Cardiac fibroblast (primary cell): Measurements from ENCODE around the gene RBM33.

ENCODE experiments used
- DNase-seq, 2 donors: peaks; one replicate each; pipeline versions ENCODE4 v3.0.0 to v3.0.0-alpha.2; 2010; ENCODE audit warnings: low read depth in 2 of 2
- H3K4me3 ChIP-seq, 2 donors: replicated peaks in 1 of 2; 1 replicate in 1 of 2; 2 replicates in 1 of 2; pipeline ENCODE4 v1.5.1; 2011; ENCODE audit warnings: low read depth in 2 of 2, low read length in 2 of 2, mild to moderate bottlenecking in 2 of 2, moderate library complexity in 1 of 2
- CTCF ChIP-seq: IDR thresholded peaks from one replicate; pipeline ENCODE4 v1.5.1; 2011; ENCODE audit warnings: low read depth, mild to moderate bottlenecking, low read length, inconsistent platforms

Gene RBM33

GRCh38 chr7:155790666-155791065 is 146.2 kb downstream of the RBM33 start:
- no peak for DNase-seq
- no peak for TF ChIP-seq CTCF
- no peak overlapping the region for H3K4me3 ChIP-seq

GRCh38 chr7:155791214-155791737 is 146.8 kb downstream of the RBM33 start:
- DNase-seq = no peak

DNA sequence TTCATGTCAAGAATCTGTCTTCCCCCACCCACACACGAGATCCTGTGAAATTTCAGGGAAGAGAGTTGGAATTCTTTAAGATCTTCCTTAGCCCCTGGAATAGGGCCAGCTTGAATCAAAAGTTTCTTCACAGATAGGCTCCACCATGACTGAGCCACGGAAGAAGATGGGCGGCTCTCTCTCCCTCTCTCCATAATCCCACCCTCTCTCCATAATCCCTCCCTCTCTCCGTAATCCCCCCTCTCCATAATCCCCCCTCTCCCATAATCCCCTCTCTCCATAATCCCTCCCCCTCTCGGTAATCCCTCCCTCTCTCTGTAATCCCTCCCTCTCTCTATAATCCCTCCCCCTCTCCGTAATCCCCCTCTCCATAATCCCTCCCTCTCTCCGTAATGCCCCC is 147.4 kb downstream of the RBM33 start:
- no peak overlapping the region for H3K4me3 ChIP-seq
- no peak for TF ChIP-seq CTCF
- DNase-seq = no peak

More at GRCh38 chr7:155791214-155791737, 146.8 kb downstream of the RBM33 start:
- H3K4me3 ChIP-seq = no peak overlapping the region
- no peak for TF ChIP-seq CTCF

DNA sequence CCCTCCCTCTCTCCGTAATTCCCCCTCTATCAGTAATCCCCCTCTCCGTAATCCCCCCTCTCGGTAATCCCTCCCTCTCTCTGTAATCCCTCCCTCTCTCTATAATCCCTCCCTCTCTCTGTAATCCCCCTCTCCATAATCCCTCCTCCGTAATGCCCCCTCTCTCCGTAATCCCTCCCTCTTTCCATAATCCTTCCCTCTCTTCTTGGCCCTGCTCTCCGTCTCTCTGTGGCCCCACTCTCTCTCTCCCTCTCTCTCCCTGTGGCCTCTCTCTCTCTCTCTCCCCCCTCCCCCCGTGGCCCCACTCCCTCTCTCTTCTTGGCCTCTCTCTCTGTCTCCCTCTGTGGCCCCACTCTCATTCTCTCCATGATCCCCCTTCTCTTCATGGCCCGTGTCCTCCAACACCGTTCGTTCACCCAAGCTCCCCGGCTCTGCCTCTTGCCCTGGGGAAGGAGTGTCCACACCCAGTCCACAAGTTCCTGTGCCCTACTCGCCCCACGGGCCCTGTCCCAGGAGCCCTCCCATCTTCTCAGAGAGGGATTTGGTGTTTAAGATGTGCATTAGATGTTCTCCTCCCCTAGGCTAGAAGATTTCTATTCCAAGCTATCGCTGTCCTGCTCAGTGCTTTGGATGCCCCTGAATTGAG is 148.0 kb downstream of the RBM33 start:
- no peak for DNase-seq
- H3K4me3 ChIP-seq = no peak overlapping the region
- TF ChIP-seq CTCF = no peak

- no peak for TF ChIP-seq CTCF
- H3K4me3 ChIP-seq = no peak overlapping the region
Measured at GRCh38 chr7:155792999-155793560, 148.6 kb downstream of the RBM33 start.

DNA sequence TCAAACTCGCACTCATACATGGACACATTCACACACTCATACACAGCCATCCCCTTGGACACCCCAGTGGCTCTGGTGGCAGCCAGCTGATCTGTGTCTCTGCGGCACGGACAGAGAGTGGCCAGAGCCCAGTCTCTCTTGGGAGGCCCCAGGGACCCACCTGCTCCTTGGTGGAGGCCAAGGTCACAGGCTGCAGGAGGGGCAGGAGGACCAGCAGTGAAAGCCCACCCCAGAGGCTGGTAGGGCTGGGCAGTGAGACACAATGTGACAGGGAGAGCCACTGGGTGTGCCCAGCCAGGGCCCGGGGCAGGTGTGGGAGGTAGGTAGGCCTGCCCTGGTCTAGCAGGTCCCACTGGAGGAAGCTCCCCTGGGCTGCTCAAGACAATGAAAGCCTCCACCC is 149.3 kb downstream of the RBM33 start:
- DNase-seq = no peak
- TF ChIP-seq CTCF = no peak
- H3K4me3 ChIP-seq = no peak overlapping the region

More at GRCh38 chr7:155792999-155793560, 148.6 kb downstream of the RBM33 start:
- DNase-seq = no peak
